ENCODE results near the gene NAPEPLD.
"Not testable (repeated sequence)": the region's sequence is repeated elsewhere in the genome, so short reads cannot be mapped to it uniquely, and the experiment has no call there.

The NAPEPLD gene

GRCh38 chr7:103093429-103093828 is 55.5 kb downstream of the NAPEPLD start:
- no peak overlapping the region for H3K4me3 ChIP-seq (replicated peaks in 1 of 2; ENCODE audit: low read depth in 2 of 2, low read length in 2 of 2)
- DNase-seq (ENCODE audit: low read depth in 2 of 2): no peak
- TF ChIP-seq, protein P1, sequence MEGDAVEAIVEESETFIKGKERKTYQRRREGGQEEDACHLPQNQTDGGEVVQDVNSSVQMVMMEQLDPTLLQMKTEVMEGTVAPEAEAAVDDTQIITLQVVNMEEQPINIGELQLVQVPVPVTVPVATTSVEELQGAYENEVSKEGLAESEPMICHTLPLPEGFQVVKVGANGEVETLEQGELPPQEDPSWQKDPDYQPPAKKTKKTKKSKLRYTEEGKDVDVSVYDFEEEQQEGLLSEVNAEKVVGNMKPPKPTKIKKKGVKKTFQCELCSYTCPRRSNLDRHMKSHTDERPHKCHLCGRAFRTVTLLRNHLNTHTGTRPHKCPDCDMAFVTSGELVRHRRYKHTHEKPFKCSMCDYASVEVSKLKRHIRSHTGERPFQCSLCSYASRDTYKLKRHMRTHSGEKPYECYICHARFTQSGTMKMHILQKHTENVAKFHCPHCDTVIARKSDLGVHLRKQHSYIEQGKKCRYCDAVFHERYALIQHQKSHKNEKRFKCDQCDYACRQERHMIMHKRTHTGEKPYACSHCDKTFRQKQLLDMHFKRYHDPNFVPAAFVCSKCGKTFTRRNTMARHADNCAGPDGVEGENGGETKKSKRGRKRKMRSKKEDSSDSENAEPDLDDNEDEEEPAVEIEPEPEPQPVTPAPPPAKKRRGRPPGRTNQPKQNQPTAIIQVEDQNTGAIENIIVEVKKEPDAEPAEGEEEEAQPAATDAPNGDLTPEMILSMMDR (IDR thresholded peaks at IDR 0.05; ENCODE audit: low read depth, low read length): no peak

DNA sequence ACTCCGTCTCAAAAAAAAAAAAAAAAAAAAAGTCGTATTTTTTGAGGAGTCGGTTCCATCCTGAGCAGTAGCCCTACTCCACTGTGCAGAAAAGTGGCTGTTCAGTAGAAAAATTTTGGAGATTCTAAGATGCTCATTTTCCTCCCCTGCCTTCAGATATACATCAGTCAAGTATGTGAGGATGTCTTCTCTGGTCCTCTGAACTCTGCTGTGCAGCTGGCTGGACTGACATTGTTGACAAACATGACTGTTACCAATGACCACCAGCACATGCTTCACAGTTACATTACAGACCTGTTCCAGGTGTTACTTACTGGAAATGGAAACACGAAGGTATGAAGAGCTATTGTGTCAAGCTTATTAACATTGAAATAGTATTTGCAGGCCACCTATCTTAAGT is 56.6 kb downstream of the NAPEPLD start:
- not testable (repeated sequence) for H3K4me3 ChIP-seq (replicated peaks in 1 of 2; ENCODE audit: low read depth in 2 of 2, low read length in 2 of 2); DNase-seq (ENCODE audit: low read depth in 2 of 2)

DNA sequence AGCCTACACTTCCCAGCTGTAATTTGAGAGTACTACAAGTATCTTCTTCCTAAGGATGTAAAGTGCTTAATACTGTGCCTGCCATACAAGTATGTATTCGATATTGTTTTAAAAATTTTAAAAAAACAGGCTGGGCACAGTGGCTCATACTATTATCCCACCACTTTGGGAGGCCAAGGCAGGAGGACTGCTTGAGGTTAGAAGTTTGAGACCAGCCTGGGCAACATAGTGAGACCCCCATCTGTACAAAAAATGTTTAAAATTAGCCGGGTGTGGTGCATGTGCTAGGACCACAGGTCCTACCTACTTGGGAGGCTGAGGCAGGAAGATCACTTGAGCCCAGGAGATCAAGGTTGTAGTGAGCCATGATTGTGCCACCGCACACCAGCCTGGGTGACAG is 65.7 kb downstream of the NAPEPLD start:
- no peak overlapping the region for H3K4me3 ChIP-seq (replicated peaks in 1 of 2; ENCODE audit: low read depth in 2 of 2, low read length in 2 of 2)
- TF ChIP-seq, protein P1 (IDR thresholded peaks at IDR 0.05; ENCODE audit: low read depth, low read length): no peak
- DNase-seq (ENCODE audit: low read depth in 2 of 2): no peak

GRCh38 chr7:103082497-103082896 is 66.4 kb downstream of the NAPEPLD start:
- no peak overlapping the region for H3K4me3 ChIP-seq (replicated peaks in 1 of 2; ENCODE audit: low read depth in 2 of 2, low read length in 2 of 2)

GRCh38 chr7:103080923-103081322 is 68.0 kb downstream of the NAPEPLD start:
- TF ChIP-seq, protein P1 (IDR thresholded peaks at IDR 0.05; ENCODE audit: low read depth, low read length): no peak
- H3K4me3 ChIP-seq (replicated peaks in 1 of 2; ENCODE audit: low read depth in 2 of 2, low read length in 2 of 2): no peak overlapping the region
- no peak for DNase-seq (ENCODE audit: low read depth in 2 of 2)

More at GRCh38 chr7:103082497-103082896, 66.4 kb downstream of the NAPEPLD start:
- TF ChIP-seq, protein P1 (IDR thresholded peaks at IDR 0.05; ENCODE audit: low read depth, low read length): no peak
- no peak for DNase-seq (ENCODE audit: low read depth in 2 of 2)

DNA sequence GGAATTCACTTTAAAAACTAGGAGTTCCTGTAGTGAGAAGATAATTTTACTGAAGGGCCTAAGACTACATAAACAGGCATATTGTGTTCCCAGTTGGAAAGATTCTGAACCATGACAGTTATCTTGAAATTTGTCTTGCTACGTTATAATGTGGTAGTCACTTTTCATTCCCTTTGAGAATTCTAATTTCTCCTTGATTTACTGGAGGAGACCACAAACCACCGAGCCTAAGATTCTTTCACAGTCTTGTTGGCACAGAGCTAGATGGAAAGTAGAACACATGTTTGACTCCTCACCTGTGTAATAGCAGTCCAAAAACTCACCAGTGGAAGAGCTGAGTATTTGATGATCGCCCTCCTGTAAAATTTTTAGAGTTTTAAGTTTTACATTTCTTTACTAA is 69.1 kb downstream of the NAPEPLD start:
- H3K4me3 ChIP-seq (replicated peaks in 1 of 2; ENCODE audit: low read depth in 2 of 2, low read length in 2 of 2): no peak overlapping the region
- TF ChIP-seq, protein P1 (IDR thresholded peaks at IDR 0.05; ENCODE audit: low read depth, low read length): no peak
- DNase-seq (ENCODE audit: low read depth in 2 of 2): no peak

GRCh38 chr7:103078226-103078625 is 70.7 kb downstream of the NAPEPLD start:
- not testable (repeated sequence) for H3K4me3 ChIP-seq (replicated peaks in 1 of 2; ENCODE audit: low read depth in 2 of 2, low read length in 2 of 2); DNase-seq (ENCODE audit: low read depth in 2 of 2)

DNA sequence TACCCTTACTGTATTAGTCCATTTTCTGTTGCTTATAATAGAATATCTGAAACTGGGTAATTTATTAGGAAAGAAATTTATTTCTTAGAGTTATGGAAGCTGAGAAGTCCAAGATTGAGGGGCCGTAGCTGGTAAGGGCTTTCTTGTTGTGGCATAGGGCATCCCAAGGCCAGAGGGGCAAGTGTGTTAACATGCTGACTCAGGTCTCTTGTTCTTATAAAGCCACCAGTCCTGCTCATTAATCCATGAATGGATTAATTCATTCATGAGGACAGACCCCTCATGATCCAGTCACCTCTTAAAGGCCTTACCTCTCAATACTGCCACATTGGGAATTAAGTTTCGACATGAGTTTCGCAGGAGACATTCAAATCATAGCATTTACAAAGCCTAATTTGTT is 71.6 kb downstream of the NAPEPLD start:
- no peak for DNase-seq (ENCODE audit: low read depth in 2 of 2)
- H3K4me3 ChIP-seq (replicated peaks in 1 of 2; ENCODE audit: low read depth in 2 of 2, low read length in 2 of 2): no peak overlapping the region
- TF ChIP-seq, protein P1 (IDR thresholded peaks at IDR 0.05; ENCODE audit: low read depth, low read length): no peak
